GM19025 (cell line): ENCODE measurements around the gene LOXL1.
"Not testable (repeated sequence)": the region's sequence is repeated elsewhere in the genome, so short reads cannot be mapped to it uniquely, and the experiment has no call there.

ENCODE experiments used
- ATAC-seq: cut with Tn5 transposase; IDR thresholded peaks from one replicate; pipeline ENCODE4 v1.9.1; 2021; ENCODE audit warnings: mild to moderate bottlenecking, low read depth, moderate library complexity; ENCODE audit not compliant: unreplicated experiment

The LOXL1 gene

GRCh38 chr15:73968461-73968860, 42.2 kb downstream of the LOXL1 start:
- ATAC-seq, result no peak

GRCh38 chr15:73969151-73969759, 43.0 kb downstream of the LOXL1 start:
- ATAC-seq, result no peak

DNA sequence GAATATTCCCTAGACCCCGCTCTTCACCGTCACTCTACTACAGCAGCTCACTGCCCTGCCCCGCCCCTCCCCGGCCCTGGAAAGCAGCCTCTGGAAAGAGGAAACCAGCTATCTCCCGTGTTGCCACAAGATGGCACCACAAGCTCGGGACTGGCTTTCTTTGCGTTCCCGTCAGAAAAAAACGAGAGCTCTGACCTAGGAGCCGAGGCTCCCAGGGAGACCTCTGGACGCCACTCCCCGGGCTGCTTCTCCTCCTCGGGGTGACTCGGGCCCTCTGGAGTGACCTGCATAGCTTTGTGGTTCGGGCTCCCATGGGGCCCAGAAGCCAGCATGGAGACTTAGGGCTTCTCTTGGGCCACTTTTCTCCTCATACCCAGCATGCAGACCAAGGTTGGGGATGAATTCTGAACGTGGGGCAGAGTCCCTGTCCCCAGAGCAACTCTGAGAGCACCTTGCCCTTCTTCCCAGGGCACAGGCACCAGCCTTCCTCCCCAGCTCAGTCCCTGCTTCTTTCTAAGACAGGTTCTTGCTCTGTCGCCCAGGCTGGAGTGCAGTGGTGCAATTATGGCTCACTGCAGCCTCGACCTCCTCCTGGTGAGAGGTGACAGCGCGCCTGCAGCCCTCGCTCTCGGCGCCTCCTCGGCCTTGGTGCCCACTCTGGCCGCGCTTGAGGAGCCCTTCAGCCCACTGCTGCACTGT, 46.9 kb downstream of the LOXL1 start:
- no peak for ATAC-seq

- not testable (repeated sequence) for ATAC-seq
Measured at GRCh38 chr15:73973683-73974200, 47.5 kb downstream of the LOXL1 start.

- ATAC-seq, result not testable (repeated sequence)
Measured at GRCh38 chr15:73975440-73976125, 49.3 kb downstream of the LOXL1 start.

DNA sequence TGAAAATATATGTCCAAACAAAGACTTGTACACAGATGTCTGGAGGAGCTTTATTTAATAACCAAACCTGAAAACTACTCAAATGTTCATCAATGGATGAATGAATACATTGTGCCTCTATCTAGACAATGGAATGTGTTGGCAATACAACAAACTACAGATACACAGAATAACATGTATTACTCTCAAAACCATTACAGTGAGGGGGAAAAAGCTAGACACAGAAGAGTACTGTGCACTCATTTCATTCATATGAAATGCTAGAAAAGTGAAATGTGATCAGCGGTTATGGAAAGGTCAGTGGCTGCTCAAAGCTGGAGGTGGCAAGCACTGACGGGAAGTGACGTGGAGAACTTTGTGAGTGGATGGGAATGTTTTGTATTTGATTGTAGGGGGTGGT, 52.6 kb downstream of the LOXL1 start:
- ATAC-seq, result no peak

DNA sequence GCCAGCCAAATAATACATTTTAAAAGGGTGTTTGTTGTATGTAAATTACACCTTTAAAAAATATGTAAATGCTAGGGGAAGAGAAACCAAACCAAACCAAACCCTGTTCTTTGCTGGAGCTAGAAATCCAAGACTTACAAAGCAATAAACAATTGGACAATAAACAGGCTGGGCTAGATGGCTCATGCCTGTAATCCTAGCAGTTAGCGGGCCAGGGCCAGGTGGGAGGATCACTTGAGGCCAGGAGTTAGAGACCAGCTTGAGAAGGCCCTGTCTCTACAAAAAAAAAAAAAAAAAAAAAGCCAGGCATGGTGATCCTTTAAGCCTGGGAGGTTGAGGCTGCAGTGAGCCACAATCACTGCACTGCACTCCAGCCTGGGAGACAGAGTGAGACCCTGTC, 53.4 kb downstream of the LOXL1 start:
- no peak for ATAC-seq

DNA sequence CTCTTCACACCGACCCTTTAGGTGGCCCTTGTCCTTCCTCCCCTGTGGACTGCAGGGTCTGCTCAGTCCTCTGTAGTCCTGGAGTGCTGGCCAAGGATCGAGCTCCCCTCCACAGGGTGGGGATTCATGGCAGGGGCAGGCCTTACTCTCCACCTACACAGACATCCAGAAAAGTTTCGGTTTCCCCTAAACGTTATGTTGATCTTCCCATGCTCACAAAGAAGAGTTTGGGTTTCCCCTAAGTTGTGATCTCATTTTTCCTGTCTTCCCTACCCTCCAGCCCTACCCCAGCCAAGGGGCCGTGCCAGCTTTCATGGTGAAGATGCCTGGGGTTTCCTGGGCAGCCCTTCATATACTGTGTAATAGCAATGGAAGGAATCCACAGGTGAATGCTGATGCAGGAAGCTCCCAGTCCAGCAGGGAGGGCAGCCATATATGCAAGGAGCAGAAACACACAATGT, 55.5 kb downstream of the LOXL1 start:
- no peak for ATAC-seq

DNA sequence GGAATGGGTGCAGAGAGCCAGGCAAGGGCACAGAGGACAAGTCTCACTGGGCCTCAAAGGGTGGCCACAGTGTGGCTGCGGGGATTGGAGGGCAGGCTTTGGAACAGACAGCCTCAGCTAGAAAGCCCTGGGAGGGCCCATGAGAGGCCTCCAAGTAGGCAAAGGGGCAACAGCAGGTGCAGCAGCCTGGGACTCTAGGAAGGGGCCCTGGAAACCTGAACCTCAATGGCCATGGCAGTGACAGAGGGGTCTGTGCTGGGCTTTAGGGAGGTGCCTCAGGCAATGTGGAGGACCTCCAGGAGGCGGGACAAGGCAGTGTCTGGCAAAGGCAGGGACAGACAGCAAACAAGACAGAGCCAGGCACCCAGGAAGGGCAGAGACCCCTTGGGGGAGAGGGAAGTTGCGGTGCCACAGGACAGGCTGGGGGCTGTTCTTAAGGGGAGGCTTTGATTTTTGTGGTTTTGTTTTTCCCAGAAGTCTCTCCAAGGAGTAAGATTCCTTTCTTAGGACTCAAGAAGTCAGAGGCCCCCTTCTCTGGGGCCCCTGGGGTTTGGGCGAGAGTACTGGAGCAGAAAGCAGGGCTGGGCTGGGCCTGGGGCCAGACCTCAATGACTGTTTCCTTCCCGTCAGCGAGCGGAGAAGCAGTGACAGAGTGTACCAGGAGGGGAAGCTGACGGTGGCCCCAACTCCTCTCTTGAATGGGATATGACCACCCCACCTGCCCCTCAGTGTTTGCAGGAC, 56.1 kb downstream of the LOXL1 start:
- ATAC-seq, result no peak

GRCh38 chr15:73983211-73983727, 57.0 kb downstream of the LOXL1 start:
- no peak for ATAC-seq

GRCh38 chr15:73983773-73984172, 57.5 kb downstream of the LOXL1 start:
- ATAC-seq, result no peak

- ATAC-seq, result no peak
Measured at GRCh38 chr15:73984208-73984979, 58.1 kb downstream of the LOXL1 start.

- no peak for ATAC-seq
Measured at GRCh38 chr15:73985101-73985873, 59.0 kb downstream of the LOXL1 start.

DNA sequence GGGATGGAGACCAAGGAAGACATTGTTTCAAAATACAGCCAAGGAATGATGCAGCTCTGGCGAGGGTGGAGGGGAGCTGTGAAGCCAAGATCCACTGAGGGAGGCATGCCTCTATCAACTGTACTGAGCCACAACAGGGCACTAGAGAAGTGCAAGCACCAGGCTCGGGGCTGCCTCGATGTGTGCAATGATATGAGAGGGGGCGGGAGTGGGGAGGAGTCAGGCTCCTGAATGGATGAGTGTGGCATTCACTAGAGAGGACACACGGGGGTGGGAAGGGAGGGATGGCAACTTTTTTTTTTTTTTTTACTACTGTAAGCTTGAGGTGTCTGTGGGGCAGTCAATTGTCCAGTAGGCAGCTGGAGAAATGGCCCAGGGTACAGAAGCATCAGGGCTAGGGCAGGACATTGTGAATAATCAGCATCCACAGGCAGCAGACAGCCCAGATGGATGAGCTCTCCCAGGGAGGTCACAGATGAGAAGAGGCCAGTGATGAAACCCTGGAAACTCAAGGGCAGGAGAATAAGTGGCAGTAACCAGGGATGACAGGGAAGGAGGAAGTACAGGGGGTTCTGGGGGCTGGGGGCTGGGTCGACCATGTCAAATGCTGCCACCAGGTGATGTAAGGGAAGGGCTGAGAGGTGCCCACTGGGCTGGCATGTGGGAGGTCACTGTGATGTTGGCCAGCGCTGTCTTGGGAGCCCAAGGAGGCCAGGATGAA, 60.0 kb downstream of the LOXL1 start:
- ATAC-seq, result no peak

GRCh38 chr15:73986776-73987056, 60.5 kb downstream of the LOXL1 start:
- no peak for ATAC-seq

DNA sequence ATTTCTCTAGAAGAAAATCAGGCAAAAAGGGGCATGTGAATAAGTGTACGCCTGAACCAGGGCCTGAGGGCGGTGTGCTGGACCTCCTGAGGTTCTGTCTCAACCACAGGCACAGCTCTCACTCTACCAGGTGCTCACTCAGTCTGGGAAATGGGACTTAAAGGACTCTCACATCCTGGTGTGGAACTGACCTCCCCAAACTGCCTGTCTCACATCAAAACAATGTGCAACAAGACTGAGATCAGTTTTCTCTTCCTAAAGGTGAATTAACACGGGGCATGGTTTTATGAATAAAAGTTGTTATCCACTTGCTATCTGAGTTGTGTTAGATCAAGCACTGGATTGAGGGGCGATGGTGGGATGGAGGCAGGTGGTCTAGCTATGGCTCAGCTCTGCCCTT, 61.0 kb downstream of the LOXL1 start:
- ATAC-seq, result no peak

DNA sequence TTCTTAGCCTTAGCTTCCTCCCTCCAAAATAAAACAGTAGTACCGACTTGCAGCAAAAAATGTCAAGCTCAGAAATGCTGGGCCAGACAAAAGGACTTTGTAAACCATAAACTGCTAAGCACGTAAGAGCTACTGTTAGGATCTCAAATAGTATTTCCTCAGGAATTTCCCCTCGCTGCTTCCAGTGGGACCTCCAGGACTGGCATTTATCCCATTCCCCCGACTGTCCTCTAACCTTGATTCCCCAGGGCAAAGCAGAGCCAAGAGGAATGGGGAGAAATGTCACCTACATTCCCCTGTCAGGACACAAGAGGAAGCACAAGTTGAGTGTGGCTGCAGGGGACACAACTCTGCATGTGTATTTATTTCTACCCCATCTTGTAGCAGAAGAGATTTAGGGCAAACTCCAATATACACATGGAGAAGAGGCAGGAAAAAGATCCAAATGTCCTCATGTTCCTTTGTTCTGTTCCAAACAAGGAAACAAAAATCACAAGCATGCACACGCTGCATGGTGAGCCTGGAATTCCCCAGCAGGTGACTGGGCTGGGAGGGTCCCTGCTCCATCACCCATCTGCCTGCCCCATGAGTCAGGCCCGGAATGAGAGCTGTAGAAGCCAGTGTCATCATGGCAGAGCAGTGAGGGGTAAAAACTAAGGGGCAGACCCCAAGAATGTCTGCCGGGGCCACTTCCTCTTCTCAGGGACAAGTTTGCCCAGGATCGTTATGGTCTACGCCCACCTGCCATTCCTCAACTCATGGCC, 61.6 kb downstream of the LOXL1 start:
- no peak for ATAC-seq

GRCh38 chr15:73988445-73988969, 62.2 kb downstream of the LOXL1 start:
- ATAC-seq, result no peak
